SHP77 (cell line): ENCODE data around the gene PCDH9.
"Not testable (repeated sequence)": the region's sequence is repeated elsewhere in the genome, so short reads cannot be mapped to it uniquely, and the experiment has no call there.

ENCODE experiments used
- DNase-seq, 2 experiments: peaks; one replicate each; lab custom pipeline; 2025; lab: John Stamatoyannopoulos, UW

The PCDH9 gene

DNA sequence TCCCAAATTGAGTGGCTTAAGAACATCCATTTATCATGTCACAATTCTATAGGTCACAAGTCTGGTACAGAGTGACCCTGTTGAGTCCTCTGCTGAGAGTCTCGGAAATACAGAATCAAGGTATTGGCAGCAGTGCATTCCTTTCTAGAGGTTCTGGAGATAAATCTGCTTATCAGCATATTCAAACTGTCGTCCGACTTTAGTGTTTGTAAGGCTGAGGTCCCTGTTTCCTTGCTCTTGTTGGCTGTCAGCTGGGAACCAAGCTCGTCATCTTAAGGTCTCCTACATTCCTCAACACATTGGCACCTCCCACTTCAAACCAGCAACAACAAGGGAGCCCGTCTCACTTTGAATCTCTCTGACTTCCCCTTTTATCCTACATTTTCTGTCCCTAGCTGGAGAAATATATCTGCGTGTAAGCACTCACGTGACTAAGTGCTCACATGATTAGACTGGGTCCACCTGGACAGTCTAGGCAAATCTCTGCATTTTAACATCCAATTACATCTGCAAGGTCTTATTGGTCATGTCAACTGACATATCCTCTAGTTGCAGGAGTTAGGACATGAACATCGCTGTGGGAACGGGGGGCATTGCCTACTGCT is 886.8 kb downstream of the PCDH9 start:
- DNase-seq = no peak

DNA sequence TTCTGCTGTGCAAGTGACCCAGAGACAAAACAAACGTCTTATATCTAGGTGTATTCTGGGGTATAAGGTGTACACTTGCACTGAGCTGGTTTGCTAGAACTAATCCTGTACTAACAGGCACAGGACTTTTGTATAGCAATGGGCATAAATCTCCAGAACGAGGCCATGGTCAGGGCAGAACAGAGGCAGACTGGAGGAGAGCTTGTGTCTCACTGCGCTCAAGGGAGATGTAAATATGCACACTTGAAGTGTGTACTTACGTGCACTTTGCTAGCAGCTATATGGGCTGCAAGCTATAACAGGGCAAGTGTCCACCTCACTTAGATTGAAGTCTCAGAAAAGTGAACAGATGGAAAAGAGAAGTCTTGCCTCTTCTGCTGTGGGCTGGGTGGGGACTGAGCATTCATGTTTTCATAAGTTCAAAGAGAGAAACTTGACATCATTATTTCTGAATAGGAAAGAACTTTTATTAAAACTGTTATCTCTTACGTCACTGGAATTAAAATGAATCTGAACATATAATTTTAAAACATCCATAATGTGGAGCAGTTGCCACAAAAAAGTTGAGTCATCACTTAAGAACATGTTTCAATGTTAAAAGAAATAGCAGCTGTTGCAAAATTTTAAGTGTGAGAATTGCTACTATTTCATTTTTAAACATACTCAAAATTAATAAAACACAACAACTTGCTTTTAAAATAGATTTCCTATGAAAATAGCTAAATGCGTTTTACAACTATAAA is 888.3 kb downstream of the PCDH9 start:
- no peak for DNase-seq

DNA sequence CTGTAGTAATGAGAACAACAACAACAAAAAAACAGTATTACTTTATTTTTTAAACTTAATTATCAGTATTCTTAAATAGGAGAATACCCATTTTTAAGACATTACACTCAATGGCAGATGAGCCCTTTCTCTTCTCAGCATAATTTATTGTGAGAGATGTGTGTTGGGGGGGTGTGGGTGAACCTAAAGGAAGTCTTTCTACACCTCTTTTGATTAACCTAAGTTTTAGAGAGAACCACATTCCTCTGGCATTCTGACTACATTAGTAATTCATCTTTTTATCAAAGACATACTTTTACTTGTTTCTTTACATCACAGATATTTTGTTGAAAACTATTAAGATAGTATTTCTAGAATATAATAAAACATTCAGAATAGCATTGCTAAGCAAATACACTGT is 890.9 kb downstream of the PCDH9 start:
- no peak for DNase-seq

DNA sequence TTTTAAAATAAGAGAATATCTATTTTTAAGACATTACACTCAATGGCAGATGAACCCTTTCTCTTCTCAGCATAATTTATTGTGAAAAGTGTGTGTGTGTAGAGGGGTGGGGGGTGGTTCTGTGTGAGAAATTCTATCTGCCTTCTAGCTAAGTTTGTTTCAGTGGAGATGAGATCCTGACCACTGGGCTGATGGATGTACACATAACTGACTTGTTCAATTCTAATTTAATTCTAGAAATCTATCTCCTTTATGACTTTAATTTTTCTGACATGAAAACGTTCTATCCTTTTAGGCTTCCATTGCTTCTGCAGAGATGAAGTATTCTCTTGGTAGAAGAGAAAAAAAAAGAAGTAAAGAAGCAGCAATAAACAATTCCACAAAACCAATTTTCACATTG is 891.6 kb downstream of the PCDH9 start:
- no peak for DNase-seq

DNA sequence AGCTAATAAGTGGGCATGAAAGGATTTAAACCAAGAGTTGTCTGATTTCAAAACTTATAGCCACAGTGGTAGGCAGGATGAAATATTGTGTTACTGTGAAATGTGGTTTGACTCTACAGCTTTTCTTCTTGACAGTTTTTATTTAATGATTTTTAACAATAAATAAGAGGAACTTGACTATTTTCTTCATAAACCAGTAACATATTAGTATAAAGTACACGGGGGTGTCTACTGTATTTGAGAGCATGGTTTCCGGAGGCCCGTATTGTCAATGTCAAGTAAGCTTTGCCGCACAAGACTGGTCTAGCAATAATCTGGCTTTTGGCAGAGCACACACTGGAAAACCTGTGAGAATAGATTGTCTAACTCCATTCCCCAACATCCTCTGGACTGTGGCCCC is 894.5 kb downstream of the PCDH9 start:
- DNase-seq = no peak

DNA sequence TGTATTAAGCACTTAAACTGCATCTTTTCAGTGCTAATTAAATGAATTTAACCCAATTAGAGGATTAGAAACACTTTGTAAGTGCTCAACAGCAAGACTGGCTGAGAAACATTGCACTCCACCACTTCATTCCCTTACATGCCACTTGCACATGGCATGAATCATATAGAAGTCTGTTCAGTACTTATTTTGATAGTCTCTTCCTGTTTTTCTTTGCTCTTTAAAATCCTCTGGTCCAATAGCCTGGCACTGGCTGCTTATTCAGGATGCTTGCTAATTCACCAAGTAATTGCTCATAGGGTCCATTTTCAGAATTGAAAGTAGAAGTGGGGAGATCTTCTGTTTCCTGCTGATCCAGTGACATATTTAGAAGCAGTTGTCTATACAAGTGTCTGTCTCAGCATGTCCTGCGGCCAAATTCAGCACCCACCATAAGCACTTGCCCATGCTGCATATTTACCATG is 900.1 kb downstream of the PCDH9 start:
- DNase-seq = no peak

DNA sequence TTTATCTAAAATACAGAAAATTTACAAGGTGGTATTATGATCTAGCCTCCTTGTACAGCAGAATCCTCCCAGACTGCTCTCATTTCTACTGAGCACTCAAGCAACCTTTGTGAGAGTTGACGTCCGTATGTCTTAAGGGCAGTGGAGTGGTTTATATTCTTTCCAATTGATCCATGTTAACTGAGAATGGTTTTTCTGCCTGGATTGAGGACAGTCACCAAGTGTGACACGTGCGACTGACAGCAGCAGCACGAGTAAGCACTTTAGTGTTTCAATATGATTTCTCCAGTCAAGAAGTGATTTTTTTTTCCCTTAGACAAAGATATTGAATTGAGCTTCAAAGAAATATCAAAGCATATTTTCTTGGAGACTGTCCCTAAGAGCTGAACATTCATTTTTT is 901.7 kb downstream of the PCDH9 start:
- DNase-seq = no peak

DNA sequence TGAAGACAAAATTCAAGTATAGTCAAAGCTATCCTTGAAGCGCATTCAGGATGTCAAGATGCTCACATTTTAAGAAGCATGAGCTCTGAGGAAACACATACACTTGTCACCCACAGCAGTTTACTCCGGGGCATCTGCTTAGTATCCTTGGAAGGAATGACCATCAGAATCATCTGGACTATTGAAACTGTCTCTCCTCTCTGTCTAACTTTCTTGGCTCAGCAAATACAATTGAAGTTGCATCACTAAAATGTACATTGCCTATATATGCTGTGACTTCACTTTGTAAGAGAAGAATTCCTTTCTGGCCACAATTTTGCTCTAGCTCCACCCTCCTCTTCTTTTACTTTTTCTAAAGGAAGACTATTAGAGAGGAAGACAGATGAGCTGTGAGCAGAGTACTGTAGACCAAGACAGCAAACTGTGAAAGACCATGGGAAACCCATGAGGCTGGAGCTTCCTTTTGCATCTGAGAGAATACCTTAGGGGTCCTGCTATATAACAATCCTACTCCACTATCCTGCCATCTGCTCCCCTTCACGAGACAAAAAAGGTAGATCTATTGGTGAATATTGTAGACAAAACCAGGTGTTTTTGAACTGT is 906.3 kb downstream of the PCDH9 start:
- DNase-seq = no peak

DNA sequence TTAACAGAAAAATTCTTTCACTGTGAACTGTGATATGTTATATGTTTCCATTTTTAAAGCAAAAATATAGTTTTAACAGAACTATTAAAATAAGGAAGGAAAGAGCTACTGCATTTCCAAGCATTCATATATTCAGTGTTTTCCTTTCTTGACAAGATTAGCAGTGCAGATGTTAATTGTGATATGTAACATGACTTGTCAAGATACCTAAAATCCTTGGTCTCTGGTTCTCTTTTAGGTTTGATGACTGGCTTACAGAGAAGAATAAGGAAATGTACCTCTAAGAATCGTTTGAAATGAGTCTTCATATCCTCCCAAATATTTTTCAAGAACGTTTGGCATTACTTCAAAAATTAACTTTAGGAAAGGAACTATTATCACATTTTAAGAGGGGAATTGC is 907.2 kb downstream of the PCDH9 start:
- DNase-seq = no peak

DNA sequence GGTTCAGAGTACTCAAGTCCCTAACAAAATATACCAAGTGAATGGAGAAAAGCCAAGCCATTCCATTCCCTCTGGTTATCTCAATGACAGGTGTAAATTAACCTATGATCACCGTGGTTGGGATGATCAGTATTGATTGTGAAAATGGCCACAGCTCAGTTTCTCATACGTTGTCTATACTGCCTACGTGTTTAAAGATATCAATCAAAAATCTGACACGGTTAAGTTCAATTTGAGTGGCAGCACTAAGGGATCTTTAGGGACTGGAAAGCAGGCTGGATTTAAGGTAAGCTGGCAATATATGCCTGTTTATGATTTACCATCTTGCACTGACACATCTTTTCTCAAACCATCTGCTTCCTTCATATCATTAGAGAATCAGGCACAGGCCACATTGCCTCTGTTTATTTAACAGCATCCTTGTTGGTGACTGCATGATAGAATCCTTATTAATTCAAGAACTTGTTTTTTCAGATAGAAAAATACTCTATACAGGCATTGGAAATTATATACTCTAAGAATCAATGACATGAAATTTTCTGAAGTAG is 907.9 kb downstream of the PCDH9 start:
- DNase-seq = no peak

DNA sequence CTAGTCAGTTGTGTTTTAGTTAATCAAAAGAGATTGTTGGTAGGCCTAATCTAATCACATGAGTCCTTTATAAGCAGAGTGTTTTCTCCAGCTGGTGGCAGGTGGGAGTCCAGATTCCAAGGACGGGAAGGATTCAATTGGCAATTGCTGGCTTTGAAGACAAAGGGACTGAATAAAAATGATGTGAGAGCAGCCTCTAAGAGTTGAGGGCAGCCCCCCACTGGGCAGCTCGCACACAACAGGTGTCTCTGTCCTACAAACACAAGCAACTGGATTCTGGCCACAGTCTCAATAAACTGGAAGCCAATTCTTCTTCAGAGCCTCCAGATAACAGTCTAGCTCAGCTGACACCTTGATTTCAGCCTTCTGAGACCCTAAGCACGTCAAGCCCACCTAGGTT is 915.2 kb downstream of the PCDH9 start:
- DNase-seq = peak in 1 of 2 experiments; percentile 2

DNA sequence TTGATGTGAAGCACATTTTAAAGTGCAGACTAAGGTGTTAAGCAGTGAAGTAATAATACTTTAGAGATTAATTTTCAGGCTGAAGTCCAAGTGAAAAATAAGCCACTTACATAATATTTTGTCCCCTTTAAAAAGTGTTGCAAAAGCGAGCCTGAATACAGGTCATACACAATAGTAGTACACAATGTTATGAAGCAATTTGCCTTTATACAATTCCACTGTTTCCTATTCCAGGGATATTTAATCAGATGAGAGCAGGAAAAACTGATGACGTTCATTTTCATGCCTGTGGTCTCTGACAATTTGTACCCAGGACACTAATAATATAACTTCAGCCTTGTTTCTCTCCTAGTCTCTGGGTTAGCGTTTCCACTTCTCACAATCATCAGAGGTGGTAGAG is 916.7 kb downstream of the PCDH9 start:
- DNase-seq = no peak

DNA sequence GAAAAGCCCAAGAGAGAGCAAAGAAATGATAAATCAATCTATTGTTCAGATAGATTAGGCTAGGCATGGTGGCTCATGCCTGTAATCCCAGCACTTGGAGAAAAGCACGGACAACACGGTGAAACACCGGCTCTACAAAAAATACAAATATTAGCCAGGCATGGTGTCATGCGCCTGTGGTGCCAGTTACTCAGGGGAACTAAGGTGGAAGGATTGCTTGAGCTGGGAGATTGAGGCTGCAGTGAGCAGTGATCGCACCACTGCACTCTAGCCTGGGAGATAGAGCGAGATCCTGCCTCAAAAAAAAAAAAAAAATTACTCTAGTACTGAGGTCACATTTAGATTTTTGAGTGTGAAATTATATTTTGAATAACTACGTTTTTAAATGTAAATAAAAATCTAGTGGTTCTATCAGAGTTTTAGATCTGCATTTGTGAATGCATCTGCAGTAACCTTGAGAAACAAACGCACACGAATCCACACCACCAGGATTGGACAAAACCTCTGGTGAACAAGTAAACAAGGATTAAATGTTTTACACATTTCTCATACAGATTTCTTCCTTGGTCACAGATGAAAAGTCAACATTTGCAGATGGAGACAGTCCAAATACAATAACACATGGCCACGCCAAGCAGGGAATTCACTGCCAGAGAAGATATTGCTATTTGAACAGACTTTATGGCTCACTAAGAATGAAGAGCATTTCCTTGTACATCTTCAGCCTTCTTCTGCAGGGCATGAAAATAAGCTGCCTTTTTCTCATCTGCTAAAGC is 917.6 kb downstream of the PCDH9 start:
- DNase-seq = peak; percentile 59 to 63

DNA sequence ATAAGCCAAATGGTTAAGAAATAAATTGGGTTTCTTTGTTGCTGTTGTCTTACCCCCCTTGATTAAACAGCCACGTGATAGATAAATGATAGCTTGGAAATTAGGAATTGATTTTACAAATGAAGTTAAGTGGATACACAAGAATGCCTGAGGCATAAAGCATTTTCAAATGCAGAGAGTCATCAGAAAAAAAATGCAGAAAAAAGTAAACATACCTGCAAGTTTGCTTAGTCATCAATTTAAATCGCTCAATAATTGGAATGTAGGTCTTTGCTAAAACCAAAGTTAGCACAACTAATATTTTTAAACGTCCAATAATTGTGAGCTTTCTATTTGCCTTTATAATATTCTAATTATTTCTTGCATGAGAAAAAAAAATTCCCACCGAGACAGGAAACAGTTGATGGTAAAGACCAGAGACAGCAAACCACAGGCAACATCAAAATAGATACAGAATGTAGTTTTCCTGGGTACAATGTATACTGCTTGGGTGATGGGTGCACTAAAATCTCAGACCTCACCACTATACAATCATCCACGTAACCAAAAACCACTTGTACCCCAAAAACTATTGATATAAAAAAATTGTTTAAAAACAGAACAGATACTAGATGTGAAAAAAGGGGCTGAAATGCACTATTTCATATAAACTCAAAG is 924.0 kb downstream of the PCDH9 start:
- DNase-seq = no peak

DNA sequence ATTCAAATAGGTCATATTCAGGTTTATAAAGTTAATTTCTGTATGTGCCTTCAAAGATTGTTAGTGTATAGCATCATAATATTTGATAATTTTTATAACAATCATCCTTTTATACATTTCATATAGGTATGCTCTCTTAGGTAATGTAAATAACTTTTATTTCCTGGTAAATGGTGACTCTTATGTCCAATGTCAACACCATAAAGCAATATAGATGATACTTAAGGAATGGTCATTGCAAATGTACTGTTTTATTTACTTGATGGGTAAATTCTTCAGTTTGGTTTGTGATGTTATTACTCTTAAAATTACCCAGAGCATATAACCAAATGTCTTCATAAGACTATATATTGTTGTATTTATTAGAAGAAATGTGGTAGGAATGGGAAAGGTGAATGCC is 928.7 kb downstream of the PCDH9 start:
- no peak for DNase-seq

DNA sequence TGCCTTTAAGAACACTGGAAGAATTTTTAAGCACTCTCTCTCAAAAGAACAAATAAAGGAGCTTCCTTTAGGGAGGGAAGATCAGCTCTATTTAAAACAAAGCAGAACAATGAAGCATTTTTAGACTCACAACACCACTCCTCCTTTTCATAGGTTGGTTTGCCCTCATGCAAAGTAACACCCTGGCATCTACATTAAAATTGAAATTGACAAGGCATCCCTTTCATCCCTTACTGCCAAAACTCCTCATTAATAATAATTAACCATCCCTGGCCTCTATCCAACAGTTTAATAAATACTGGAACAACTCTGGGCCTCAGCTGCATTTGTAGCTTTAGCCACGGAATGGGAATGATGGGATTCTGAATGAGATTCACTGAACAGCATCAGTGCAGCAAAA is 929.1 kb downstream of the PCDH9 start:
- DNase-seq = no peak

DNA sequence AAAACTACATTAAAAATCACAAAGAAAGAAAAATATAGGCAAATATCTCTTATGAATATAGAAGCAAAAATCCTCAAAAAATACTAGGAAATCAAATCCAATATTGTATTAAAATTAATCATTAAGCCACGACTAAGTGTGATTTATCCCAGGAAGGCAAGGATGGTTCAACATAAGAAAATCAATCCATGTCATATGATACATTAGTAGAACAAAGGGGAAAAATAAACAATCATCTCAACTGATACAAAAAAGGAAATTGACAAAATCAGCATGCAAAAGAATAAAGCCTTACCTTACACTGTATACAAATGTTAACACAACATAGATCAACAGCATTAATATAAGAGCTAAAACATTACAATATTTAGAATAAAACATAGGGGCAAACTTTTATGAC is 933.3 kb downstream of the PCDH9 start:
- no peak for DNase-seq

DNA sequence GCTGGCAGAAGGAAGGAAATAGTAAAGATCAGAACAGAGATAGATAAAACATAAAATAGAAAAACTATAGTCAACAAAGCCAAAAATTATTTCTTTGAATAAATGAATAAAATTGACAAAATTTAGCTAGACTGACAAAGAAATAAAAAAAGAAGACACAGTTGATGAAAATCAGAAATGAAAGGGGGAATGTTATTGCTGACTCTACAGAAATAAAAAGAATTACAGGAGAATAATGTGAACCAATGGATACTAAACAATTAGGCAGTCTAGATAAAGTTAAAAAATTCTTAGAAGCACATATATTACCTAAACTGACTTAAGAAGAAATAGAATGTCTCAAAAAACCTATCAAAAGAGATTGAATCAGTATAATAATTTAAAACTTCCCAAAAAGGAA is 933.8 kb downstream of the PCDH9 start:
- no peak for DNase-seq

DNA sequence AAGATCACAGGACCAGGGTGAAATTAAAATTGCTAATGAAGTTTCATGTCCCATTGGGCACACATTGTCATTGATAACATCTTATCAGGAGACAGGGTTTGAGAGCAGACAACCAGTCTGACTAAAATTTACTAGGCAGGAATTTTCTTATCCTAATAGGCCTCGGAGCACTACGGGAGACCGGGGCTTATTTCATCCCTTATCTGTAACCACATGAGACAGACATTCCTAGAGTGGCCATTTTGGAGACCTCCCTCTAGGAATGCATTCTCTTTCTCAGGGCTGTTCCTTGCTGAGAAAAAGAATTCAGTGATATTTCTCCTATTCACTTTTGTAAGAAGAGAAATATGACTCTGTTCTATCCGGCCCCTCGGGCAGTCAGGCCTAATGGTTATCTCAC is 943.3 kb downstream of the PCDH9 start:
- DNase-seq = not testable (repeated sequence)

DNA sequence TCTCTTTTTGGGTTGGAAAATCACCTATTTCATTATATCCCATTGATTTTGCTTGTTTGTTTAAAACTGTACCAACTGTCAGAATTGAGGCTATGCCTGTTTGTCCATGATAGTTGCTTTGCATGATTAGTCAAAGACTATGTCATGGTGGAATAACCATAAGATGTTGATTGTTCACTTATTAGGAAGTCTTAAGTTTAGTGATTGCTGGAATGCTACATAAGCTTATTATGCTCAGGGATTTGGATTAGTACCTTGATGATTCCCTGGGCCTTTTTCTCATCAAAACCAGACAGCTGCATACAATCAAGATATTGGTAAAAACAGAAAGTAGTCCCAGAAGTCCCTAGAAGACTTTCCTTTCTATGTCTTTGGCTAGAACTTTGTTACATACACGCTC is 954.7 kb downstream of the PCDH9 start:
- no peak for DNase-seq

DNA sequence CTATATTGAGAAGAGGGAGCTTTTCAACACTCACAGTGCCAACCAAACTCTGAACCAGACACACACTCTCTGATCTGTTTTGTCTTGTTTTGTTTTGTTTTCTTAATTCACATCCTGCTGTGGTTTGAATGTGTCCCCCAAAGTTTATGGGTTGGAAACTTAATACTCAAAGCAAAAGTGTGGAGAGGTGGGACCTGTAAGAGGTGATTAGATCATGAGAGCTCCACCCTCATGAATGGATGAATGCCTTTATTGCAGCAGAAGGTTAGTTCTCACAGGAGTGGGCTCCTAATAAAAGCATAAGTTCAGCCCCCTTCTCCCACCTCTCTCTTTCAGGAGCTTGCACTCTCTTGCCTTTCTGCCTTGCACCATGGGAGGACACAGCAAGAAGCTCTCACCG is 957.1 kb downstream of the PCDH9 start:
- DNase-seq = no peak

DNA sequence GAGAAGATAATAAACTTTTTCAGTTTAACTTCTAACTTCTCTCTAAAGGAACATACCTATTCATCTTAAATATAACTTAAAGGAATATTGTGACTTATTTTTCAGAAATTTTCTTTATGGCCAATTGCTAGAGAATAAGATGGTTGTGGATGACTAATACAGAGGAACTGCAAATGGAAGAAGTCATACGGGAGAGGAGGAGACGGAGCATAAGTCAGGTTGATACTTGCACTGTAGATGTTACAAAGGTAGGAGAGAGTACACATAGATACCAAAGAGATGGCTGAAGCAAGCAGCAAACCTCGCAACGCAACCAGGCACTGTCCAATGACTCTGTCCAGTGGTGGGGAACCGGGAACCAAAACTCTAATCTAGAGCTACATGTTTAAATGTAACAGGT is 963.4 kb downstream of the PCDH9 start:
- DNase-seq = no peak
